Stomach (tissue), 9 donors: Measurements from ENCODE around the gene MINK1. TPM values are rescaled to one million over a fixed set of nuclear protein-coding genes. Genes with fewer than 3 reads are reported as not detected.

Source experiments
- DNase-seq, 2 donors: peaks; one replicate each; pipeline versions ENCODE4 v3.0.0 to v3.0.0-alpha.2; 2013 to 2019
- H3K27ac ChIP-seq, 5 donors: fragments of 200-600 bp in 4 of 5; sonication (generic) in 4 of 5; one replicate each; pipeline ENCODE4 v1.5.1; 2013 to 2019; ENCODE audit warnings: mild to moderate bottlenecking in 1 of 5, moderate library complexity in 1 of 5
- H3K27me3 ChIP-seq, 3 donors: fragments of 200-600 bp; sonication (generic); one replicate each; pipeline ENCODE4 v1.5.1; 2017 to 2019; ENCODE audit warnings: mixed run types in 1 of 3
- H3K36me3 ChIP-seq, 4 donors: fragments of 200-600 bp; sonication (generic); 1 replicate in 3 of 4; 2 replicates in 1 of 4; pipeline ENCODE4 v1.5.1; 2016 to 2019
- H3K4me1 ChIP-seq, 4 donors: fragments of 200-600 bp; sonication (generic); one replicate each; pipeline ENCODE4 v1.5.1; 2016 to 2019
- H3K4me3 ChIP-seq, 4 donors: fragments of 200-600 bp; sonication (generic) in 3 of 4; one replicate each; pipeline ENCODE4 v1.5.1; 2016 to 2019; ENCODE audit warnings: mild to moderate bottlenecking in 1 of 4
- H3K9me3 ChIP-seq, 4 donors: fragments of 200-600 bp; sonication (generic); one replicate each; pipeline ENCODE4 v1.5.1; 2016 to 2019
- EP300 ChIP-seq: sonication (generic); formaldehyde crosslinking; IDR thresholded peaks from one replicate; pipeline ENCODE4 v1.6.1; 2017; ENCODE audit warnings: antibody characterized with exemption
- POLR2A ChIP-seq, 4 donors: fragments of 450-650 bp; IDR thresholded peaks; one replicate each; pipeline ENCODE4 v1.6.1; 2016; ENCODE audit warnings: antibody characterized with exemption in 4 of 4, control low read depth in 2 of 4, mild to moderate bottlenecking in 1 of 4, moderate library complexity in 1 of 4
- POLR2AphosphoS5 ChIP-seq, 3 donors: sonication (generic); formaldehyde crosslinking; IDR thresholded peaks; one replicate each; pipeline ENCODE4 v1.6.1; 2016; ENCODE audit warnings: antibody characterized with exemption in 3 of 3
- WGBS, 5 donors: extraction: QIAGEN DNeasy Blood & Tissue Kit in 3 of 5; methylation state at CpG; one replicate each; pipeline versions ENCODE4 v1.1.5 to v1.1.7; 2013 to 2018; 5-methylcytosine and 5-hydroxymethylcytosine counted together
- intact Hi-C: fragments of 100-400 bp; cut with DNase I; formaldehyde crosslinking; loops from one replicate; pipeline ENCODE4 v1.15.1; 2023; ENCODE audit warnings: low total_unique reads
- polyA plus RNA-seq, 3 donors: library from polyadenylated mRNA; stranded (reverse); fragments of 200-250 nt; gene quantifications; one replicate each; pipeline ENCODE4 v1.2.3, GENCODE V29; 2013
- total RNA-seq, 5 donors: library from RNA; depleted of rRNA; stranded (reverse); fragments of >200 nt; gene quantifications; one replicate each; pipeline versions ENCODE4 v1.1.0 to v1.2.3, GENCODE V29; 2014 to 2016
- TF ChIP-seq, protein P1 (sequence below), 7 experiments: fragments of 450-650 bp in 4 of 7; fragments of 200-600 bp in 3 of 7; sonication (generic) in 3 of 7; IDR thresholded peaks; one replicate each; pipeline ENCODE4 v1.5.1; 2016 to 2019; ENCODE audit warnings: antibody characterized with exemption in 7 of 7, control low read depth in 2 of 7, mild to moderate bottlenecking in 1 of 7
- donor health status: healthy with polysubstance abuse.
- donor health status: Bipolar disorder and iron deficiency.
- donor health status: healthy.

Gene MINK1
- total and polyA plus RNA-seq, 8 donors = 24.6 to 230 (median 49.4) TPM

DNA sequence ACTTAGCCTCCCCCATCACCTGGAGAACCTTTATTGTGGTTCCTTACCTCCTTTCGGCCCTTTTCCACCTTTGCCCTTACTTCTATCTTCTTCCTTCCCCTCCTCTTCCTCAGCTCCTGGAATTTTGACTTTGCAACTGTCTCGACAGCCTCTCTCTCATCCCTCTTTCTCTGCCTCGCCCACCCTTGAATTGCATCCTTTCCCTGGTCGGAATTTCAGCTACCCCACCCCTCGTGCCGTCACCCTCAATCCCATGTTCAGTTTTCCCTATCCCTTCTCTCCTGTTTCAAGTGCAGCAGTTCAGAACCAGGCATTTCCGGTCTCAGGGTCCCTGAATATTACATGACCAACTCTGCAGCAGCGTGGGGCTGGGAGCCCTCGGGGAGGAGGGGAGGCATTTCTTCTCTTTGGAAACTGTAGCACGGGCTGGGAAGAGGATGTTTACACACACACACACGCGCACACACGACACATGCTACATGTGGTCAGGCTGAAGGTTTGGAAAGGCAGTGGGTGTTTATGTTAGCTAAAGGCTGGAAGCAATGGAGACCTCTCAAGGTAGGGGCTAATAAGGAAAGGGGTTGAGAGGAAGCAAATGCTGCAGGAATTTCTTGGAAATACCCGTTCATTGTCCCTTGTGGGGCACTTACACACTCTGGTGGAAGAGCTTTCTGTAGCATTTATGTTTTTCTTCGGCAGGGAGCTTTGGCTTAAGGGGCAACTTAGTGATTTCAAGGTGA, 971 bp downstream of the MINK1 start:
- no peaks in the 10 kb centered on the region for H3K9me3 ChIP-seq
- no peaks in the 10 kb centered on the region for H3K27me3 ChIP-seq
- peaks cover 24 to 56% (median 48%) of the 10 kb centered on the region in 4 donors for H3K4me1 ChIP-seq
- H3K4me3 ChIP-seq = peak overlapping the region; percentile 84 to 97 (median 96)
- TF ChIP-seq EP300 = no peak
- TF ChIP-seq POLR2AphosphoS5 (IDR thresholded peaks at IDR 0.05) = no peak
- TF ChIP-seq, protein P1, sequence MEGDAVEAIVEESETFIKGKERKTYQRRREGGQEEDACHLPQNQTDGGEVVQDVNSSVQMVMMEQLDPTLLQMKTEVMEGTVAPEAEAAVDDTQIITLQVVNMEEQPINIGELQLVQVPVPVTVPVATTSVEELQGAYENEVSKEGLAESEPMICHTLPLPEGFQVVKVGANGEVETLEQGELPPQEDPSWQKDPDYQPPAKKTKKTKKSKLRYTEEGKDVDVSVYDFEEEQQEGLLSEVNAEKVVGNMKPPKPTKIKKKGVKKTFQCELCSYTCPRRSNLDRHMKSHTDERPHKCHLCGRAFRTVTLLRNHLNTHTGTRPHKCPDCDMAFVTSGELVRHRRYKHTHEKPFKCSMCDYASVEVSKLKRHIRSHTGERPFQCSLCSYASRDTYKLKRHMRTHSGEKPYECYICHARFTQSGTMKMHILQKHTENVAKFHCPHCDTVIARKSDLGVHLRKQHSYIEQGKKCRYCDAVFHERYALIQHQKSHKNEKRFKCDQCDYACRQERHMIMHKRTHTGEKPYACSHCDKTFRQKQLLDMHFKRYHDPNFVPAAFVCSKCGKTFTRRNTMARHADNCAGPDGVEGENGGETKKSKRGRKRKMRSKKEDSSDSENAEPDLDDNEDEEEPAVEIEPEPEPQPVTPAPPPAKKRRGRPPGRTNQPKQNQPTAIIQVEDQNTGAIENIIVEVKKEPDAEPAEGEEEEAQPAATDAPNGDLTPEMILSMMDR (IDR thresholded peaks at IDR 0.05) = no peak
- no peak for TF ChIP-seq POLR2A (IDR thresholded peaks at IDR 0.05)
- H3K27ac ChIP-seq = peak overlapping the region; percentile 95 to 98 (median 96)
- intact Hi-C loops = no loop called here
- peak in 1 of 2 donors; percentile 84 for DNase-seq
- peaks cover 0 to 11% (median 4%) of the 10 kb centered on the region in 4 donors for H3K36me3 ChIP-seq
- 2 to 4% (median 3%) methylated on average over 15 of the region's 15 CpGs for WGBS, 5 donors

DNA sequence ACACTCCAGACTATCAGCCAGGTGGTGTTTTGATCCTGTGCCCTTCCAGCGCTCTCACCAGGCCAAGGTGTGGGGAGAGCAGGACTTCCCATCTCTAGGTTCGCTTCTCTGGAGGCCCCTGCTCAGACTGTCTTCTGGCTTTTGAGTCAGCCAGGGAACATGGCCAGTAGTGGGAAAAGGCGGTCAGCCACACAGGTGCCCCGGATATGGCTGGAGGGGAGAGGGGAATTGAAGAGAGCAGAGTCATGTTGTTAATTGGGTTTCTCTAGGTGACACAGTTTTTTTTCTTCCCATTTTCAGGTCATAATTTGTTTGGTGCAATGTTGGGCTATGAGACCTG, 1.5 kb downstream of the MINK1 start:
- Histone ChIP-seq H3K27ac (peak overlapping the region; percentile 95 to 98 (median 96)), H3K36me3 (peaks cover 0 to 11% (median 4%) of the 10 kb centered on the region in 4 donors), H3K4me3 (peak overlapping the region; percentile 84 to 97 (median 96)), H3K27me3 (no peaks in the 10 kb centered on the region), H3K9me3 (no peaks in the 10 kb centered on the region), H3K4me1 (peaks cover 24 to 60% (median 52%) of the 10 kb centered on the region in 4 donors)
- intact Hi-C loops = no loop called here
- WGBS, 5 donors = 28 to 62% (median 33%) methylated on average over 4 of the region's 4 CpGs
- TF ChIP-seq POLR2A (IDR thresholded peaks at IDR 0.05) = no peak
- TF ChIP-seq, protein P1 (IDR thresholded peaks at IDR 0.05) = no peak
- TF ChIP-seq EP300 = no peak
- no peak for TF ChIP-seq POLR2AphosphoS5 (IDR thresholded peaks at IDR 0.05)
- peak in 1 of 2 donors; percentile 46 for DNase-seq

DNA sequence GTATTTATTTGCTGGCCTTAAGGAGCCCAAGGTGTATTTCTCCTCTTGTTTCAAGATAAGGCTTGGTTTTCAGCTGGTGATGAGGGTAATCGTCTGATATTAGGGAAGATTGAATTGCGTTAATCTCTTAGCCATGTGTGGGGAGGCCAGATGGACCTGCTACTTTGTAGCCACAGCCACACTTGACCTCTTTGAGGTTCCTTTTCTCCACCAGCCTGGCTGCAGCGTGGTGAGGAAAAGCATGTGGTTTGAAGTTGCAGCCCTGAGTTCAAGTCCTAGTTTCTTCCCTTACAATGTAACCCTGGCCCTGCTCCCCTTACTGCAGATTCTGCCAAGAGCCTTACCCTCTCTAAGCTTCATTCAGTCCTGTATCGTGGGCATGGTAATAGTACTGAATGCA, 3.1 kb downstream of the MINK1 start:
- Histone ChIP-seq H3K27me3 (no peaks in the 10 kb centered on the region), H3K4me1 (peaks cover 24 to 75% (median 62%) of the 10 kb centered on the region in 4 donors), H3K27ac (peak overlapping the region in 4 of 5 donors; percentile 95 to 96 (median 96)), H3K36me3 (peaks cover 0 to 11% (median 4%) of the 10 kb centered on the region in 4 donors), H3K4me3 (no peak overlapping the region), H3K9me3 (no peaks in the 10 kb centered on the region)
- intact Hi-C loops = no loop called here
- TF ChIP-seq, protein P1 (IDR thresholded peaks at IDR 0.05) = no peak
- no peak for TF ChIP-seq EP300
- WGBS, 5 donors = 57 to 72% (median 67%) methylated on average over 4 of the region's 4 CpGs
- no peak for DNase-seq

DNA sequence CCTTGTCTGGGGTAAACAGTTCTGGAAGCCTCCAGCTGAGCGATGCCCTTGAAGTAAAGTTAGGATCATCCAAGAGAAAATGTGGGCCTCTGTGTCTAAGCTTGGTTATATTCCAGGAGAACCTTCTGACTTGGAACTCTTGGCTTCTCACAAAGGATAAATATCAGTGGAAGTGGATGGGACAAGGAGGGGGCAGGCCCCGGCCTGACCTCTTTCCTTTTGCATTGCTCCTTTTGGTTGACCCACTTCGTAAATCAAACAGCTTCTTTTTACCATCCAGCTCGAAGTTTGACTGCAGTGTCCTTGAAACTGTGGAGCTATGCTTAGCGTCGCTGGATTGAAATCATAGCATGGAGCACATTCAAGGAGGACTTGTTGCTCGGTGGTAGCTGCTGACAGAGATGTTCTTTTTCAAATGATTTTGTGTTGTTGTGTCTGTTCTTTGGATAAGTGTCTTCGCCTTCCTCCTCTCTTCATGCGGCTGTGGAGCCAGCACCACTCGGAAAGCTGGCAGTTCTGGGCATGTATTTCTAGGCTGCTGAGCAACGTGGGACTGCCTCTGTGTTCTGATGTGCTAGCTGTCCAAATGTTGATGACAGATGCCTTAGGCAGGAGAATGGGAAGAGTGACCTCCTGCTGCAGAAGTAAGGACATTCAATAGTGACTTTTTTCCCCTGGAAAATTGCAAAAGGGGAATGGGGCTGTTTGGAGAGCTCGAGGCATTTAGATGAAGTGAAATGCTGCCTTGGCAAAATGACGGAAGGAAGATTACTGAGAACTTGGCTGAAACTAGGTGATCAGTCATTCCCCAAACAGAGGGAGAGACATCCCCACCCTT, 4.5 kb downstream of the MINK1 start:
- Histone ChIP-seq H3K4me3 (no peak overlapping the region), H3K27ac (no peak overlapping the region), H3K36me3 (peaks cover 0 to 11% (median 4%) of the 10 kb centered on the region in 4 donors), H3K27me3 (no peaks in the 10 kb centered on the region), H3K9me3 (no peaks in the 10 kb centered on the region), H3K4me1 (peaks cover 24 to 86% (median 63%) of the 10 kb centered on the region in 4 donors)
- TF ChIP-seq EP300 (no peak), POLR2AphosphoS5 (IDR thresholded peaks at IDR 0.05) (no peak), POLR2A (IDR thresholded peaks at IDR 0.05) (no peak)
- TF ChIP-seq, protein P1 (IDR thresholded peaks at IDR 0.05) = no peak
- DNase-seq = no peak
- intact Hi-C loops = no loop called here
- 58 to 71% (median 66%) methylated on average over 13 of the region's 13 CpGs for WGBS, 5 donors
